ENCODE results near the gene OXT.
"Not testable (repeated sequence)": the region's sequence is repeated elsewhere in the genome, so short reads cannot be mapped to it uniquely, and the experiment has no call there.

The OXT gene

GRCh38 chr20:3109350-3110302 is 38.2 kb downstream of the OXT start:
- DNase-seq (ENCODE audit: low read depth in 2 of 2), result no peak

GRCh38 chr20:3111507-3111906 is 40.1 kb downstream of the OXT start:
- DNase-seq (ENCODE audit: low read depth in 2 of 2), result no peak

GRCh38 chr20:3111995-3112394 is 40.6 kb downstream of the OXT start:
- no peak for DNase-seq (ENCODE audit: low read depth in 2 of 2)

GRCh38 chr20:3115190-3116107 is 44.0 kb downstream of the OXT start:
- DNase-seq (ENCODE audit: low read depth in 2 of 2), result no peak

- DNase-seq (ENCODE audit: low read depth in 2 of 2), result no peak
Measured at GRCh38 chr20:3116341-3116740, 44.9 kb downstream of the OXT start.

- DNase-seq (ENCODE audit: low read depth in 2 of 2), result not testable (repeated sequence)
Measured at GRCh38 chr20:3117839-3118379, 46.5 kb downstream of the OXT start.

GRCh38 chr20:3119044-3119443 is 47.6 kb downstream of the OXT start:
- DNase-seq (ENCODE audit: low read depth in 2 of 2), result no peak

GRCh38 chr20:3121271-3121911 is 50.0 kb downstream of the OXT start:
- DNase-seq (ENCODE audit: low read depth in 2 of 2), result no peak

Measured in stimulated activated CD8-positive, alpha-beta memory T cell treated with anti-CD3 and anti-CD28 coated beads, Interleukin-15, amount 100 ng/mL, for 48 hours (primary cell).